Caco-2 (cell line): ENCODE results near the gene ADGRD1. TPM values are rescaled to one million over a fixed set of nuclear protein-coding genes. Genes with fewer than 3 reads are reported as not detected.

ENCODE experiments used
- BruUV-seq: library from RNA; stranded (reverse); fragments of 400-500 nt; replicated peaks from 2 replicates; lab custom pipeline; 2021; lab: Mats Ljungman, UMichigan
- CTCF ChIA-PET: fragments of 300-600 bp; sonication (Branson Sonifier 250); formaldehyde crosslinking; loops from one replicate; lab custom pipeline; 2022; ENCODE audit warnings: antibody characterized with exemption; lab: Charles Lee
- POLR2A ChIA-PET: fragments of 300-600 bp; sonication (Branson Sonifier 250); formaldehyde crosslinking; loops from one replicate; lab custom pipeline; 2022; ENCODE audit warnings: antibody characterized with exemption; lab: Charles Lee
- DNase-seq, 2 experiments: peaks; one replicate each; pipeline versions ENCODE4 v3.0.0 to v3.0.0-alpha.2; 2020 to 2022
- H3K27me3 ChIP-seq: replicated peaks from 2 replicates; pipeline ENCODE4 v1.6.0; 2011; ENCODE audit warnings: low read length; ENCODE audit not compliant: control insufficient read depth, insufficient read depth
- H3K36me3 ChIP-seq: 2 replicates; pipeline ENCODE4 v1.5.1; 2011; ENCODE audit warnings: low read length; ENCODE audit not compliant: control insufficient read depth, insufficient read depth
- H3K4me1 ChIP-seq: fragments of 250-450 bp; sonication (Bioruptor Pico); 2 replicates; pipeline ENCODE4 v1.5.1; 2020; ENCODE audit warnings: mild to moderate bottlenecking
- H3K4me3 ChIP-seq: 2 replicates; pipeline ENCODE4 v1.5.1; 2011; ENCODE audit warnings: low read depth, mild to moderate bottlenecking, control low read depth, low read length
- H3K9me3 ChIP-seq: fragments of 250-450 bp; sonication (Bioruptor Pico); 2 replicates; pipeline ENCODE4 v1.5.1; 2020; ENCODE audit warnings: mild to moderate bottlenecking, moderate library complexity
- H3K27ac Mint-ChIP-seq: one replicate; pipeline ENCODE4 v1.8.0; 2022; ENCODE audit warnings: mixed read lengths; ENCODE audit not compliant: unreplicated experiment
- H3K27me3 Mint-ChIP-seq: one replicate; pipeline ENCODE4 v1.8.0; 2022; ENCODE audit warnings: mixed read lengths; ENCODE audit not compliant: insufficient read depth, unreplicated experiment
- H3K36me3 Mint-ChIP-seq: one replicate; pipeline ENCODE4 v1.8.0; 2022; ENCODE audit warnings: mild to moderate bottlenecking, mixed read lengths; ENCODE audit not compliant: insufficient read depth, unreplicated experiment
- H3K4me1 Mint-ChIP-seq: one replicate; pipeline ENCODE4 v1.8.0; 2022; ENCODE audit warnings: low read depth, mixed read lengths; ENCODE audit not compliant: unreplicated experiment
- H3K4me3 Mint-ChIP-seq: one replicate; pipeline ENCODE4 v1.8.0; 2022; ENCODE audit warnings: mild to moderate bottlenecking, moderate library complexity, mixed read lengths; ENCODE audit not compliant: unreplicated experiment
- H3K9me3 Mint-ChIP-seq: one replicate; pipeline ENCODE4 v1.8.0; 2022; ENCODE audit warnings: mixed read lengths; ENCODE audit not compliant: unreplicated experiment
- CTCF ChIP-seq, 2 experiments: fragments of 200-600 bp in 1 of 2; IDR thresholded peaks; 1 replicate in 1 of 2; 2 replicates in 1 of 2; pipeline versions ENCODE4 v1.5.1 to v1.8.0; 2011 to 2022; ENCODE audit warnings: antibody characterized with exemption in 1 of 2, control low read depth in 1 of 2, inconsistent platforms in 1 of 2, low read depth in 1 of 2, low read length in 1 of 2, mild to moderate bottlenecking in 1 of 2, moderate library complexity in 1 of 2; ENCODE audit not compliant: insufficient read depth in 1 of 2, severe bottlenecking in 1 of 2, unreplicated experiment in 1 of 2
- intact Hi-C: fragments of 100-400 bp; cut with micrococcal nuclease; formaldehyde crosslinking; loops from one replicate; pipeline ENCODE4 v1.10.0; 2022; ENCODE audit not compliant: unreplicated experiment
- total RNA-seq: library from RNA; stranded (reverse); gene quantifications from 2 replicates; pipeline ENCODE4 v1.2.3, GENCODE V29; 2022

The ADGRD1 gene
- total RNA-seq, 1 experiment from 2014 or later, result 3.6 TPM

DNA sequence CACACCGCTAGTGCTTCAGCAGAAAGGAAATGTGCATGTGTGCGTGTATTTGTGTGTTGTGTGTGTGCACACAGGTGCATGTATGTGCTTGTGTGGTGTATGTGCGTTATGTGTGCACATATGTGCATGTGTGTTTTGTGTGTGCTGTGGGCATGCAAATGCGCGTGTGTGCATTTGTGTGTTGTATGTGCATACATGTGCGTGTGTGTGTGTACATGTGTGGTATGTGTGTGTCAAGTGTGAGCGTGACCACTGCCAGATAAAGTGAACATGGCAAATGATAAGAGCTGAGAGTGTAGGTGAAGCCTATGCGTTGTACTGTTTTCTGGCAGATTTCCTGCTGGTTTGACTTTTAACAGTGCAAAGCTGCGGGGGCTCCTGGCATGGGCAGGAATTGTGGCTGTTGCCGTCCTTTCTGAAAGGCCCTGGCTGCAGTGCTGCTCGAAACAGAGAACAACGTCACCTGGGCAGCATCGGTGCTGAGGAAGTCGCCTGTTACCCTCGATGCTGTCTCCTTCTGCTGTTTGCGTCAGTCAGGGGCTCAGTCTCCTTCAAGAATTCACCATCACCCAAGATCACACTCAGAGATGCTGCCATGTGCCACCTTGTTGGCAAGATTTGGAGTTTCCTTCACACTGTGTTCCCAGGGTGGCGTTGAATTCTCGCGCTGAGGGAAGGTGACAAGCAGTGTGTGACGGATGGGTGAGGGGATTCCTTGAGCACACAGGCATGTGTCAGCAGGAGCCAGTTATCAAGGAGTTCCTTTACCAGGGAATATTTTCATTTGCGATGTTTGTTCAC lies 56.1 kb downstream of the ADGRD1 start:
- peaks cover 2% of the 10 kb centered on the region for H3K27me3 Mint-ChIP-seq
- H3K4me3 Mint-ChIP-seq, result no peak overlapping the region
- no TSS peak for BruUV-seq
- Histone ChIP-seq H3K4me3 (no peak overlapping the region), H3K9me3 (no peaks in the 10 kb centered on the region), H3K36me3 (no peaks in the 10 kb centered on the region), H3K4me1 (no peaks in the 10 kb centered on the region), H3K27me3 (no peaks in the 10 kb centered on the region)
- CTCF ChIA-PET, result no interaction called here
- no peaks in the 10 kb centered on the region for H3K9me3 Mint-ChIP-seq
- no peak overlapping the region for H3K27ac Mint-ChIP-seq
- POLR2A ChIA-PET, result no interaction called here
- intact Hi-C loops, result no loop called here
- no peak for TF ChIP-seq CTCF (IDR thresholded peaks at IDR 0.05; ENCODE audit: insufficient read depth in 1 of 2, low read depth in 1 of 2, low read length in 1 of 2, severe bottlenecking in 1 of 2, unreplicated experiment in 1 of 2)
- H3K36me3 Mint-ChIP-seq, result no peaks in the 10 kb centered on the region
- H3K4me1 Mint-ChIP-seq, result no peaks in the 10 kb centered on the region
- no peak for DNase-seq

- TF ChIP-seq CTCF (IDR thresholded peaks at IDR 0.05; ENCODE audit: insufficient read depth in 1 of 2, low read depth in 1 of 2, low read length in 1 of 2, severe bottlenecking in 1 of 2, unreplicated experiment in 1 of 2), result no peak
- ChIA-PET CTCF (no interaction called here), POLR2A (no interaction called here)
- peaks cover 6% of the 10 kb centered on the region for H3K27me3 Mint-ChIP-seq
- H3K36me3 Mint-ChIP-seq, result no peaks in the 10 kb centered on the region
- no peak overlapping the region for H3K4me3 Mint-ChIP-seq
- Histone ChIP-seq H3K9me3 (no peaks in the 10 kb centered on the region), H3K27me3 (no peaks in the 10 kb centered on the region), H3K4me1 (no peaks in the 10 kb centered on the region), H3K4me3 (no peak overlapping the region), H3K36me3 (no peaks in the 10 kb centered on the region)
- BruUV-seq, result no TSS peak
- no peak overlapping the region for H3K27ac Mint-ChIP-seq
- intact Hi-C loops, result no loop called here
- H3K4me1 Mint-ChIP-seq, result no peaks in the 10 kb centered on the region
- no peak for DNase-seq
- H3K9me3 Mint-ChIP-seq, result no peaks in the 10 kb centered on the region
These were observed 56.9 kb downstream of the ADGRD1 start for GRCh38 chr12:131010396-131011131.

- Histone ChIP-seq H3K27me3 (no peaks in the 10 kb centered on the region), H3K9me3 (no peaks in the 10 kb centered on the region), H3K4me1 (no peaks in the 10 kb centered on the region), H3K4me3 (no peak overlapping the region), H3K36me3 (no peaks in the 10 kb centered on the region)
- Mint-ChIP-seq H3K4me1 (no peaks in the 10 kb centered on the region), H3K27ac (no peak overlapping the region), H3K36me3 (no peaks in the 10 kb centered on the region), H3K9me3 (no peaks in the 10 kb centered on the region), H3K4me3 (no peak overlapping the region), H3K27me3 (peaks cover 6% of the 10 kb centered on the region)
- POLR2A ChIA-PET, result no interaction called here
- TF ChIP-seq CTCF (IDR thresholded peaks at IDR 0.05; ENCODE audit: insufficient read depth in 1 of 2, low read depth in 1 of 2, low read length in 1 of 2, severe bottlenecking in 1 of 2, unreplicated experiment in 1 of 2), result no peak
- intact Hi-C loops, result no loop called here
- CTCF ChIA-PET, result no interaction called here
- no peak for DNase-seq
- no TSS peak for BruUV-seq
These were observed 57.7 kb downstream of the ADGRD1 start for GRCh38 chr12:131011165-131012079.
